HG03103 (cell line): ENCODE results near the gene MAN1A1.
"Not testable (repeated sequence)": the region's sequence is repeated elsewhere in the genome, so short reads cannot be mapped to it uniquely, and the experiment has no call there.

Experiments
- ATAC-seq: cut with Tn5 transposase; IDR thresholded peaks from one replicate; pipeline ENCODE4 v1.9.1; 2021; ENCODE audit warnings: low read depth; ENCODE audit not compliant: unreplicated experiment

MAN1A1 gene

GRCh38 chr6:119179062-119179461, 170.5 kb downstream of the MAN1A1 start:
- ATAC-seq: no peak

- ATAC-seq: no peak
Measured at GRCh38 chr6:119176445-119176844, 173.1 kb downstream of the MAN1A1 start.

GRCh38 chr6:119174879-119175817, 174.4 kb downstream of the MAN1A1 start:
- no peak for ATAC-seq

GRCh38 chr6:119174085-119174445, 175.5 kb downstream of the MAN1A1 start:
- no peak for ATAC-seq

- no peak for ATAC-seq
Measured at GRCh38 chr6:119173249-119174084, 176.1 kb downstream of the MAN1A1 start.

- ATAC-seq: no peak
Measured at GRCh38 chr6:119172824-119173223, 176.7 kb downstream of the MAN1A1 start.

GRCh38 chr6:119171864-119172588, 177.5 kb downstream of the MAN1A1 start:
- no peak for ATAC-seq

GRCh38 chr6:119171088-119171841, 178.3 kb downstream of the MAN1A1 start:
- ATAC-seq: no peak

GRCh38 chr6:119170447-119171087, 179.0 kb downstream of the MAN1A1 start:
- no peak for ATAC-seq

- ATAC-seq: no peak
Measured at GRCh38 chr6:119170103-119170446, 179.5 kb downstream of the MAN1A1 start.

- ATAC-seq: not testable (repeated sequence)
Measured at GRCh38 chr6:119169355-119169754, 180.2 kb downstream of the MAN1A1 start.

GRCh38 chr6:119166024-119166784, 183.4 kb downstream of the MAN1A1 start:
- ATAC-seq: no peak

GRCh38 chr6:119163006-119163405, 186.6 kb downstream of the MAN1A1 start:
- ATAC-seq: no peak

- ATAC-seq: peak; percentile 72
Measured at GRCh38 chr6:119162134-119162775, 187.3 kb downstream of the MAN1A1 start.

GRCh38 chr6:119161438-119161837, 188.1 kb downstream of the MAN1A1 start:
- ATAC-seq: no peak

- ATAC-seq: no peak
Measured at GRCh38 chr6:119160911-119161310, 188.7 kb downstream of the MAN1A1 start.

GRCh38 chr6:119158057-119158848, 191.3 kb downstream of the MAN1A1 start:
- no peak for ATAC-seq

- no peak for ATAC-seq
Measured at GRCh38 chr6:119157506-119157815, 192.1 kb downstream of the MAN1A1 start.
